GM12873 (cell line): ENCODE measurements around the gene ADGRF1.

Experiments used
- TF ChIP-seq, protein P1 (sequence below): IDR thresholded peaks from 2 replicates; pipeline ENCODE4 v1.5.1; 2012; ENCODE audit warnings: low read depth, mild to moderate bottlenecking, moderate library complexity, low read length, control low read depth; ENCODE audit not compliant: insufficient read depth; ENCODE audit errors: missing control alignments

Gene ADGRF1

DNA sequence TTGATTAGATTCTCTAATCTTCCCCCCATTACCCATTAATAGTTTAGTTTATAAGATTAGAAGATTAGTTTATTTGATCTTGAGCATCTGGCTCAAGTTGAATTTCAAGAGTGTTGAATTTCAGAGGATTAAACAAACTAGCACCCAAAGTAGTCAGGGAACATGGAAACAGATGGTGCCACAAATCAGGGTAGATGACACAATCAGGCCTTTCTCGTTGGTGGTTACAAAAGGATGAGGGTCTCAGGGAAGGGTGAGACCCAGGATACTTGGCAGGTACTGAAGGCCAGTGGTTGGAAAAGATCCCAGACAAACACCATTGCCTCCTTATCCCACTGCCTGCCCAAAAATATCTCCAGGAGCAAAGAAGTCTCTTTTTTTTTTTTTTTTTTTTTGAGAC is 29.5 kb upstream of the ADGRF1 start:
- TF ChIP-seq, protein P1, sequence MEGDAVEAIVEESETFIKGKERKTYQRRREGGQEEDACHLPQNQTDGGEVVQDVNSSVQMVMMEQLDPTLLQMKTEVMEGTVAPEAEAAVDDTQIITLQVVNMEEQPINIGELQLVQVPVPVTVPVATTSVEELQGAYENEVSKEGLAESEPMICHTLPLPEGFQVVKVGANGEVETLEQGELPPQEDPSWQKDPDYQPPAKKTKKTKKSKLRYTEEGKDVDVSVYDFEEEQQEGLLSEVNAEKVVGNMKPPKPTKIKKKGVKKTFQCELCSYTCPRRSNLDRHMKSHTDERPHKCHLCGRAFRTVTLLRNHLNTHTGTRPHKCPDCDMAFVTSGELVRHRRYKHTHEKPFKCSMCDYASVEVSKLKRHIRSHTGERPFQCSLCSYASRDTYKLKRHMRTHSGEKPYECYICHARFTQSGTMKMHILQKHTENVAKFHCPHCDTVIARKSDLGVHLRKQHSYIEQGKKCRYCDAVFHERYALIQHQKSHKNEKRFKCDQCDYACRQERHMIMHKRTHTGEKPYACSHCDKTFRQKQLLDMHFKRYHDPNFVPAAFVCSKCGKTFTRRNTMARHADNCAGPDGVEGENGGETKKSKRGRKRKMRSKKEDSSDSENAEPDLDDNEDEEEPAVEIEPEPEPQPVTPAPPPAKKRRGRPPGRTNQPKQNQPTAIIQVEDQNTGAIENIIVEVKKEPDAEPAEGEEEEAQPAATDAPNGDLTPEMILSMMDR, result no peak

DNA sequence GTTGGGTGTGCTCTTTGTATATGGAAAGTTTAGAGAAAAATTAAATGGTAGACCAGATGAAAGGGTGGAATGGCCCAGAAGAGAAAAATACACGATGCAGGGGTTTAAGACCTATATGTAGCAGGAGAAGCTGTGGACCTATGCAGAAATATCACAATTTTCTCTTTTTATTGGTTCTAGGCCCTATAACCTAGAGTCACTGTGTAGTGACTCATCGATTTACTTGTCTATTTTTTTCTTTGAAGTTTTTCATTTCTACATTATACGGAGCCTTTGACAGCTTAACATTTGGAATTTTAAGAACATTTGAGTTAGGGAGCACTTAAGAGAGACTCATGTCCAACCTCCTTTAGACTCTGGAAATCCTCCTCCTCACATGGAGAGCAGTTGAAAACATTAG is 28.3 kb upstream of the ADGRF1 start:
- TF ChIP-seq, protein P1, result no peak

DNA sequence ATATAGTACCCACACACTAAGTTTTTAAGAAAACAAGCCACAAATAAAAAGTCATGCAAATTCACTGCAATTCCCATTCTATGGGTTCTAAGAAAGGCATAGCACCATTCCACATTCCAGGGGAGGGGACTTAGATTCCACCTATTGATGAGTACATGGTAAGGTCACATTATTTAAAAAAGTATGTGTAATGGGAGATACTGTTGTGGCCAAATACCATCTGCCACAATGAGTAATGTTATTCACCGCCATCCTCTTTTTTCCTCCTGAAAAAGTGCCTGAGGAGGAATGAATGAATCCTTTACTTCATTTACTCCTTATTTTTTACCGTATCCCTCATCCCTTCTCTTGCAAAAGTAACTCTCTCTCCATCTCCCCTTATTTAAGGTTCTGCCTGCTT is 27.0 kb upstream of the ADGRF1 start:
- TF ChIP-seq, protein P1, result no peak

DNA sequence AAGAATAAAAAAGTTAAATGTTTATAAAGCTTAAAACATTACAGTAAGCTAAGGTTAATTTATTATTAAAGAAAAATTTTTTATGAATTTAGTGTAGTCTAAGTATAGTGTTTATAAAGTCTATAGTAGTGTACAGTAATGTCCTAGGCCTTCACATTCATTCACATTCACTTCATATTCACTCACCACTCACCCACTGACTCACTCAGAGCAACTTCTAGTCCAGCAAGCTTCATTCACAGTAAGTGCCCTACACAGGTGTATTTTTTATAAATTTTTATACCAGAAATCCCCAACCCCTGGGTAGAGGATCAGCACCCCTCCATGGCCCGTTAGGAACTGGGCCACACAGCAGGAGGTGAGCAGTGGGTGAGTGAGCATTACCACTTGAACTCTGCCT is 24.3 kb upstream of the ADGRF1 start:
- TF ChIP-seq, protein P1, result no peak

DNA sequence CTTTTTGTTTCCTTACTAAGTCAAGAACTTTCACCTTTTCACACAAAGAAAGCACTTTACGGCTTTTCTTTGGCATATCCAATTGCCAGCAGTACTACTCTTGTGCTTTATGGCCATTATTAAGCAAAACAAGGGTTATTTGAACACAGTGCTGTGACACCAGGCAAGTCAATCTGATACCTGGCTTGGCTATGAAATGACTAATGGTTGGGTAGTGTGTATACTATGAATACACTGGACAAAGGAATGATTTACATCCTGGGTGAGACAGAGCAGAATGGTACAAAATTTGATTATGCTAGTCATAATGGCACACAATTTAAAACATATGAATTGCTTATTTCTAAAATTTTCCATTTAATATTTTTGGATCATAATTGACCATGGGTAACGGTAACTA is 22.1 kb upstream of the ADGRF1 start:
- TF ChIP-seq, protein P1, result no peak

DNA sequence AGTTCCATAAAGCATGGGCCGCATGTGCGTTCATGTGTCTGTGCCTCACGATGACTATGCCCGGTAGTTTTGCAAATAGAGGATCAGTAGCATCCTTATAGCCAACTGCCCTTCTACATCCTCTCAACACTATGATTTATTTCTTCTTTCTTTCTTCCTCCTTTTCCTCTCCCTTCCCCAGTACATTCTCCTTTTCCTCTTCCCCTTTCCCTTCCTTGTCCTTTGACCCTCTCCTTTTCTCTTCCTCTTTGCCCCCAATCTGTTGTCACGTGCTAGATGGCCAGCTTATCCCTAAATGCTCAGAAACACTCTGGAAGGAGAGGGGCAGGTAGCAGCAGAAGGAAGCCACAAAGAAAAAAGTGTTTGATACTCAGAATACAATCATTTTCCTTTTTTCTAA is 20.2 kb upstream of the ADGRF1 start:
- TF ChIP-seq, protein P1, result no peak

DNA sequence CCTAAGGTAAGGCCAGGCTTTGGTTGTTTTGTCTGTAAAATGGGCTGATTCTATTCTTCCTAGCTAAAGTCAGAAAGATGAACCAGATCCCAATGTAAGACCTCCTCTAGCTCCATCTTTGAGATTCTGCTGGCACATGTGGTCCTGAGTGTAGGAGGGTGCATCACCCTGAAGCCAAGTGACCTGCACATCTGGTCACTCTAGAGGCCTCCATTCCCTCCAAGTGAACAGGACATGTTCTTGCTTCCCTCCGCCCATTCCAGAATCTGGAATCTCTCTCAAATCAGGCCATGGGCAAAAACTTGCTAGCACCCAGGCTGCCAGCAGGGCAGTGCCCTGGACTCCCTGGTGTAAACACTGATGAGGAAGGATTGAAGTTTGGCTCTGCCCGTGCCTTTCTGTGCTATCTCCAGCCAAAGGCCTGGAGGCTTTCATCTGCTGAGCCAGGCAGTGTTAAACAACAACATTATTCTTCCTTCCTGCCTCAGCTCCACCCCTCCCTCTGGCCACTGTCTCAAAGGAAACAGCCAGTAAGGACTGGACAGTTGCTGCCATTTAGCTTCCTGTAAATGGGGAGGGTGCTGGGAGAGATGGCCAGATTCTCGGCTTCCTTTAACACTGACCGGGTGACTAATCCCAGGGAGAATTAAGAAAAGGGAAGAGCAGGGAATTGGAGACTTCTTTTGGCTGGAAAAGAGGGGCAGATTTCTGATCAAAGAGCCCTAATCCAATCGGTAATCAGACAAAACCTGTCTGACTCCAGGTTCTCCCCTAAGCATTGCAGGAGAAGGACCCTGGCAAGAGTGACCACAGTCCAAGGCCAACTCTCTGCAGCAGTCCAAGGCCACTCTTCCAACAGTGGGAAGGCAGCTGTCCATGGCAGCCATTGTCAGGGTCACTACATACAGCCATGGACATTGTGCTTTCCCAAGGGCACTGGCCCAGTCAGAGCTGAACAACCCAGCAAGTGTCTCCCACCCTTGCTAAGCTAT is 19.5 kb upstream of the ADGRF1 start:
- TF ChIP-seq, protein P1, result no peak
